Skeletal muscle tissue (tissue), 4 donors: ENCODE measurements around the gene SCART1. TPM values are rescaled to one million over a fixed set of nuclear protein-coding genes. Genes with fewer than 3 reads are reported as not detected.
A peak's percentile ranks its signal among the peaks of the same experiment; 100 is the strongest.
"Not testable (repeated sequence)": the region's sequence is repeated elsewhere in the genome, so short reads cannot be mapped to it uniquely, and the experiment has no call there.

Source experiments
- H3K27ac ChIP-seq: one replicate; pipeline ENCODE4 v1.7.0; 2013; ENCODE audit warnings: mild to moderate bottlenecking, low read depth, low read length, inconsistent platforms
- H3K27me3 ChIP-seq, 3 donors: one replicate each; pipeline ENCODE4 v1.7.0; 2013; ENCODE audit warnings: low read length in 3 of 3; ENCODE audit not compliant: control insufficient read depth in 3 of 3, insufficient read depth in 3 of 3
- H3K36me3 ChIP-seq, 3 donors: one replicate each; pipeline ENCODE4 v1.7.0; 2013; ENCODE audit warnings: low read length in 3 of 3; ENCODE audit not compliant: control insufficient read depth in 3 of 3, insufficient read depth in 3 of 3
- H3K4me1 ChIP-seq, 3 donors: one replicate each; pipeline ENCODE4 v1.7.0; 2013; ENCODE audit warnings: low read length in 3 of 3, mild to moderate bottlenecking in 3 of 3; ENCODE audit not compliant: control insufficient read depth in 3 of 3, insufficient read depth in 3 of 3
- H3K4me3 ChIP-seq, 3 donors: one replicate each; pipeline ENCODE4 v1.7.0; 2013; ENCODE audit warnings: low read length in 3 of 3
- H3K9ac ChIP-seq, 3 donors: one replicate each; pipeline ENCODE4 v1.7.0; 2013; ENCODE audit warnings: low read length in 3 of 3, mild to moderate bottlenecking in 3 of 3, moderate library complexity in 2 of 3, low read depth in 1 of 3
- H3K9me3 ChIP-seq, 3 donors: one replicate each; pipeline ENCODE4 v1.7.0; 2013; ENCODE audit warnings: low read length in 3 of 3; ENCODE audit not compliant: control insufficient read depth in 3 of 3
- total RNA-seq: library from RNA; depleted of rRNA; stranded (reverse); fragments of >200 nt; gene quantifications from one replicate; pipeline ENCODE4 v1.2.3, GENCODE V29; 2014
- donor health status: Osteomylitis.

Gene SCART1
- total RNA-seq, 1 donor from 2014 or later: 1.6 TPM

DNA sequence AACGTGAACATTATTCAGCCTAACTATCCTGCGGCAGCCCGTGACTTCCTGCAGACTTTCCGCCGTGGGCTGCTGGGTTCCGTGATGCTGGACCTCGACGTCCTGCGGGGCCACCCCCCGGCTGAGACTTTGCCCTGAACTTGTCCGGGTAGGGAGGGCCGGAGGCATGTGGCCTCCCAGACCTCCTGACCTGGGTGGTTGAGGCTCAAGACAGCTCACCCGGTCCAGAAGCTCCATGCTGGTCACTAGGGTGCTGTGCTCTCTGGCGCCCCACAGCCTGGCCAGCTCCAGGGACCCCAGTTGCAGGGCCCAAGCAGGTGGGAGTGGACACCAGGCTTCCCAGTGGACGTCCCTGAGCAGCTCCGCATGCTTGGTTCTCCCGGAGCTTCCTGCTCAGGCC is 33.7 kb upstream of the SCART1 start:
- Histone ChIP-seq H3K4me1 (peaks cover 0 to 5% (median 0%) of the 10 kb centered on the region in 3 donors), H3K27ac (no peak overlapping the region), H3K9me3 (no peaks in the 10 kb centered on the region), H3K9ac (no peak overlapping the region), H3K27me3 (peaks cover 10 to 24% (median 18%) of the 10 kb centered on the region in 3 donors), H3K36me3 (peaks cover 27 to 30% (median 28%) of the 10 kb centered on the region in 3 donors), H3K4me3 (no peak overlapping the region)

DNA sequence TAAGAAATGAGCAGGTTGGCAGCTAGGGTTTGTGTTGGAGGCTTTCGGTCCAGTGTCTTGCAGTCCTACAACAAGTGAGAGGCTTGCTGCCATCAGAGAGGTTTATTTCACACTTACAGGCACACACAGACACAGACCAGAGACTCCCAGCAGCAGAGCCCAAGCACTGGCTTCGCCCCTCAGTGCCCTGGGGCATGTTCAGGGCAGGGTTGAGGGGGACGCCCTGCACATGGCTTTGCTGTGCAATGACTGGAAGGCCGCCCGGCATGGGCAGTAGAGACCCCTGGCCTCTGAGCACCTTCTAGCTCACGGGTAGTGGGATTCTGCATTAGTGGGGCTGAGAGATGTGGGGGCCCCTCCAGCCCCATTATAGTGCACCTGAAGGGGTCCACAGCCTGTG is 33.2 kb upstream of the SCART1 start:
- Histone ChIP-seq H3K27ac (no peak overlapping the region), H3K36me3 (peaks cover 22 to 26% (median 23%) of the 10 kb centered on the region in 3 donors), H3K9ac (no peak overlapping the region), H3K9me3 (no peaks in the 10 kb centered on the region), H3K4me3 (no peak overlapping the region), H3K27me3 (peaks cover 10 to 24% (median 18%) of the 10 kb centered on the region in 3 donors), H3K4me1 (peaks cover 0 to 5% (median 0%) of the 10 kb centered on the region in 3 donors)

DNA sequence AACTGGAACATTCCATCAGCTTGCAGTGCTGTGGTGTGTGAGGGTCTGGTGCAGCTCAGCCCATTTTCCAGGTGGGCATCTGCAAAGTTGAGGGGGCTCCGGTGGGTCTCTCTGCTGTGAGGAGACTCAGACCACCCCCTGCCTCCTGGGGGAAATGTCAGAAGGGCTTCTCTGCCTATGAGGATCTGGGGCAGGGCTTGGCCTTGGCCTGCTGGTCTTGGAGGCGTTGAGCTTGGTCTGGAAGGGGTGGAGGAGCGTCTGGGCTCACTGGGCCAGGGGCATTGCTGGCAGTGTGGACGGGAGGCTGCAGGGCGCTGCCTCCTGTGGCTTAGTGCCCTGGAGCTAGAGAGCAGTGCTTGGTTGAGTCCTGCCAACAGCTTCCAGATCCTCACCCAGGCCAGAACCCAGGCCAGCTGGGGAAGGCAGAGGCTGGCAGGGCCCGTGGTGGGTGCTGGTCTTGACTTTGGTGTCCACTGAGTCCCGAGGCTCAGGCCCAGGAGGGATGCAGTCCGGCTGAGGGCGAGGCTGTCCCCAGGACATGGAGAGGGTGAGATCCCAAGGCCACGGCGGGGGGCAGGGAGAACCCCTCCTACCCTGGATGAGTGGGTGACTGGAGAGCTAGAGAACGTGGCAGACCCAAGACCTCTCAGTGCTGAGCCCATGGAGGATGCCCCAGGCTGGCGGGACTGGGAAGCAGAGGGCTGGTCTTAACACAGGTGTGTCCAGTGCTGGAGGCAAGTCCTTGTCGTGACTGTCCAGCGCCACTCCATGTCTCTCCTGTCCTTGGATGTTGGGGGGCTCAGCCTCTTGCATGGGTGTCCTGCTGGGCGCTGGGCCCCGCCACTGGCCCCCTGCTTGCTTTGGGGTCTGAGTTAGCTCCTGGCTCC is 32.2 kb upstream of the SCART1 start:
- Histone ChIP-seq H3K36me3 (peaks cover 22 to 25% (median 23%) of the 10 kb centered on the region in 3 donors), H3K4me1 (peaks cover 0 to 5% (median 0%) of the 10 kb centered on the region in 3 donors), H3K9ac (no peak overlapping the region), H3K27ac (no peak overlapping the region), H3K9me3 (no peaks in the 10 kb centered on the region), H3K27me3 (peaks cover 10 to 24% (median 18%) of the 10 kb centered on the region in 3 donors), H3K4me3 (no peak overlapping the region)

DNA sequence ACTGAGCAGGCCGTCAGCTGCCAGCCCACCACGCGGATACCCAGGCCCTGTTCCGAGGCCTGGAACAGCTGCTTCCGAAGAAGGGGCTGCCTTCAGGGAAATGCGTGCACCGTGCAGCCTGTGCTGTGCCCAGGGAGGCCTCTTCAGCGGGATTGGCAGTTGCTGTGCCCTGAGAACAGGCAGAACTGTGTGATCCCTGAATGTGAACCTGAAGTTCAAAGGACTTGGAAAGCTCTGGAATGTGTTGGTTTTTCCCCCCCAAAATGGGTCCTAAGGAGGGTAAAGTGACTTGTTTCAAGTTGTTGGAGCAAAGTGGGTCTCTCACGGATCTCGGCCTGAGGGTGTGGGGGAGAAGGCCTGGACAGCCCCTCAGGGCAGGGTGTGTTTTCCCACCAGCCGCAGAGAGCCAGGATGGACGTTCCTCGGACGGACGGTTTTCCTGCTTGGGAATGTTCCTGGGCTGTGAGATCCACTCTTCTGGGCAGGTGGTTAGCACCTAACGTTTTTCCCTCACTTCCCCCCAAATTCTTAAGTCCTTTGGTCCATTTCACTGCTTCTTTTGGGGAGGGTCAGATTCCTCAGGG is 31.4 kb upstream of the SCART1 start:
- no peak overlapping the region for H3K4me3 ChIP-seq
- H3K27ac ChIP-seq: no peak overlapping the region
- H3K9ac ChIP-seq: no peak overlapping the region
- peaks cover 0 to 5% (median 0%) of the 10 kb centered on the region in 3 donors for H3K4me1 ChIP-seq
- peaks cover 22 to 25% (median 23%) of the 10 kb centered on the region in 3 donors for H3K36me3 ChIP-seq
- peaks cover 10 to 24% (median 18%) of the 10 kb centered on the region in 3 donors for H3K27me3 ChIP-seq
- no peaks in the 10 kb centered on the region for H3K9me3 ChIP-seq

DNA sequence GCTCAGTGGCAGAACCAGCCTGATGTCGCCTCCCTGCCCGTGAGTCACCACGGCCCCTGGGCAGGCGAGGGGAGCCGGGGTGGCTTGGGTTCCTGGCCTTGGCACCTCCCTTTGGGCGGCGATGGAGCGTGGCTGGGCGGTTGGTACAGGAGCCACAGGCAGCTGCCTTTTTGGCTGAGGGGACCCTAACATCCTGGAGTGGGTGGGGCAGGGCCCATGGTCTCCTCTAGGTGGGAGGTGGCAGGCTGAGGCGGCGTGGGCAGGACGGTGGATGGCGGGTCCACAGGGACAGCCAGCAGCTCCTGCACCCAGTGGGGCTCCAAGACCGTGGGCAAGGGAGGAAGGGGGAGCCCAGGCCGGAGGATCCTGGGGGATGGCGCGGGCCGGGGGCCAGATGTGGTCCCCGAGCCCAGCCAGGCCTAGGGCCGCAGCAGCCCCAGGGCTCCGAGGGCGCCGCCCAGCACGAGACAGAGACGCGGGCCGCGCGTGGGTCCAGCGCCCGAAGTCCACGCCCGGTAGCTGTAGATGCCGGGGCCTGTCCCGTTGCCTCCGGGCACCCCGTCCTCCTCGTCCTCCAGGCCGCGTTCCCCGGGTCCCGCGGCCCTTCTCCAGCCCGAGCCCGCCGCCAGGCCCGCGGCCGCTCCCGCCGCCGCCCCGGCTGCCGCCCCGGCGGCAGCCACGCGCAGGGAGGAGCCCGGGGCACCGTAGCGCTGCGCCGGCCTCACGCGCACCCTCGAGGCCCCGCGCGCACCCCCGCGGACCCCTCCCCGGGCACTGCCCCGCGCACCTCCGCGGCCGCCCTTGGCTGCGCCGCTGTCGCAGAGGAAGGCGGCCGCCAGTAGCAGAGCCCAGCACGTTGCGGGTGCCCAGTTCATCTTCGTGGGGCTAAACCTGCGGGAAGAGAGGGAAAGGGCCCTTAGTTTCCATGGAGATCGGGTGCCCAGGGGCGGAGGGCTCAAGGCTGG is 30.7 kb upstream of the SCART1 start:
- H3K4me3 ChIP-seq: peak overlapping the region in 1 of 3 donors; percentile 22

DNA sequence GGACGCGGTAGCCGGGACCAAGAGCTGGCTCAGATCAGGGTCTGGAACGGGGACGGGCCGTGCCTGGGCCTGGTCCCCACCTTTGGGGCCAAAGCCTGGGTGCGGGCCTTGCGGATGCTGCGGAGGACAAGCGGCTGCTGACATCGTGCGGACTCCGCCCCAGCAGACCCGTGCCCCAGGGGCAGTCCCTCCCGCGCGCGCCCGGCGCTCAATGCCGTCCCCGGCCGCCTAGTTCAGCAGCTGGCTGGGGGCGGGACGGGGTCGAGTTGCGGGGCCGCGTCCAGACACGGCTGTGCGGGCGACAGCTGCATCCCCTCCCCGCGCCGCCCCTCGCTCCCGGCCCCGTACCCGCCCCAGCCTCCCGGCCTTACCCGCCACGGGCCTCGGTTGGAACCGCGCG is 29.6 kb upstream of the SCART1 start:
- H3K27ac ChIP-seq, H3K9ac ChIP-seq, H3K4me1 ChIP-seq, H3K4me3 ChIP-seq, H3K9me3 ChIP-seq: not testable (repeated sequence)
- H3K27me3 ChIP-seq: peaks cover 10 to 24% (median 18%) of the 10 kb centered on the region in 3 donors
- peaks cover 18 to 22% (median 19%) of the 10 kb centered on the region in 3 donors for H3K36me3 ChIP-seq

More for the DNA sequence above, 30.7 kb upstream of the SCART1 start:
- H3K27ac ChIP-seq: no peak overlapping the region
- no peaks in the 10 kb centered on the region for H3K9me3 ChIP-seq
- H3K27me3 ChIP-seq: peaks cover 10 to 24% (median 18%) of the 10 kb centered on the region in 3 donors
- peaks cover 22 to 25% (median 23%) of the 10 kb centered on the region in 3 donors for H3K36me3 ChIP-seq
- peaks cover 0 to 5% (median 0%) of the 10 kb centered on the region in 3 donors for H3K4me1 ChIP-seq
- H3K9ac ChIP-seq: peak overlapping the region in 1 of 3 donors; percentile 3

DNA sequence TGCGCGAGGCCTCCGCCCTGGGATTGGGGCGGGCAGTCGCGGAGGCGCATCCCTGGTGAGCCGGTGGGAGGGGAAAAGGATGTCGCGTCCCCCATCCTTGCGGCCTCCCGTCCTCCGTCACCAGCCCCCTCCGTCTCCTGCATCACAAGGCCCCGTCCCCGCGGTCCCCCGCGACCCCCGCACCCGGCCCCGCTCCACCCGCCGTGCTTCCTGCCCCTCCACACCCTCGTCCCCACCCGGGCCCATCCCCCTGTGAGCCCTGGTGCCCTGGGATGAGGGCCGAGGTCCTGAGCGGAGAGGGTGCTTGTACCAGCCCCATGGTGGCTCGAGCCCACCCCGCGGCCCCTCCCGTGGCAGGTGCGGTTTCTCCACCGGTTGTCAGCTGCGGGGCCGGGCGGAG is 29.1 kb upstream of the SCART1 start, which contains the start of gene SPRN:
Gene SPRN, minus strand, starts transcription at position 25 of the 400 bp plus-strand sequence. CDS start 944 bp downstream, outside the sequence.
- not testable (repeated sequence) for H3K9me3 ChIP-seq, H3K27ac ChIP-seq, H3K9ac ChIP-seq, H3K4me1 ChIP-seq
- peaks cover 10 to 24% (median 18%) of the 10 kb centered on the region in 3 donors for H3K27me3 ChIP-seq
- H3K4me3 ChIP-seq: peak within 1 kb of the TSS in 1 of 3 donors; percentile 22
- peaks cover 13 to 17% (median 14%) of the 10 kb centered on the region in 3 donors for H3K36me3 ChIP-seq

DNA sequence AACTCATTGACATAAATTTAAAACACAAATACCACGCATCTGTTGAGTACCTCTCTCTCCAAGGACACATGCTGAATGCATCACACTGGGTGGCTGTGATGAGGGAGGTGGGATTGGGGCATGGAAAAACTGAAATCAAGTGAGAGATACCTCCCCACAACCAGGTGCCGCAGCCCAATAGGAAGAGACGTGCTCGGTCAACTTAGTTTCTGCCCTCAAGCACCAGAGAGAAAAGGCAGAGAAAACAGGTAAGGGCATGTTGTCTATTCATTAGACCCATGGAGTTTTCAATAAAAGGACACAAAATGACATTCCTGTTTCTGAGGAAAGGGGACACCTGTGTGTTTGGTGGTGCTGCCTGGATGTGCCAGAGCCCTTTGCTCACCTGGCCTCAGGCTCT is 24.2 kb upstream of the SCART1 start:
- H3K27ac ChIP-seq, H3K36me3 ChIP-seq, H3K4me1 ChIP-seq, H3K4me3 ChIP-seq, H3K9me3 ChIP-seq, H3K27me3 ChIP-seq, H3K9ac ChIP-seq: not testable (repeated sequence)

DNA sequence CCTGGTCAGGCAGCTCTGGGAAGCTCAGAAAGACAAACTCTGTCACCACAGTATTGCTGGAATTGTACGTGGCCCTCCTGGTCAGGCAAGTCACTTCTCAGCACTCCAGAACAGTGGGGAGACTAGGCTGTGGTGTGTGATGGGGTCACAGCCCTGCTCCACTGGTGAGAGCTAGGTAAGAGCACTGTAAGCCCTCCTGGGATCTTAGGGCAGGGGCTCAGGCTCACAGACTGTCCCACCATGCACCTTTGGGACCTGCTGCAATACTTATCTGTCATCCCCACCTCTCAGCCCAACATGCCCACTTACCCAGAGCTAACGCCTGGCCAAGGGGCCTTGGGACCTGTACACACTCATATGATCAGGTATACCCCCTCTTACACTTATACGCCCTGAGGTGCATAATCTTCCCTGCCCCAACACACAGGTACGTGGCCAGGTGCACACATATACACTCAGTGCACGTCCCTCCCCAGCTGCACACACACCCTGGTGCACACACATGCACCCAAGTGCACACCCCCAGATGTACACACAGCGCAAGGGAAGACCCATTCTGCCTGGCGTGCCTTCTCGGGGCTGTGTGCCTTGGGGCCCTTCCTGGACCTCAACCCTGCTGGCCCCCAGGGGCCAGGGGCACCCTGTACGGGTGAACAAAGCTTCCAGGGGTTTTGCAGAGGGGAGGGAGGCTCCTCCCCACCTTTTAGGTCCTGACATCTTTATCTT is 21.7 kb upstream of the SCART1 start:
- not testable (repeated sequence) for H3K36me3 ChIP-seq, H3K4me3 ChIP-seq, H3K27ac ChIP-seq, H3K9me3 ChIP-seq, H3K4me1 ChIP-seq, H3K9ac ChIP-seq, H3K27me3 ChIP-seq
